NB4 (cell line): ENCODE results near the gene SMYD3.

Experiments
- CTCF ChIP-seq: IDR thresholded peaks from one replicate; pipeline ENCODE4 v1.5.1; 2012; ENCODE audit warnings: low read depth, low read length
- POLR2A ChIP-seq: IDR thresholded peaks from 2 replicates; pipeline ENCODE4 v1.6.1; 2011; ENCODE audit warnings: mild to moderate bottlenecking; ENCODE audit not compliant: insufficient read length; ENCODE audit errors: extremely low read depth

GRCh38 chr1:245721488-245721887 is 785.6 kb downstream of the SMYD3 start:
- no peak for TF ChIP-seq CTCF
- no peak for TF ChIP-seq POLR2A
